Stimulated activated CD4-positive, alpha-beta T cell treated with anti-CD3 and anti-CD28 coated beads, Interleukin-2, amount 100 ng/mL, for 4 hours (primary cell): ENCODE measurements around the gene RNU5B-1.

Experiments
- DNase-seq: peaks from one replicate; pipeline ENCODE4 v3.0.0-alpha.2; 2020; ENCODE audit warnings: low read depth

RNU5B-1 gene

GRCh38 chr15:65328506-65329287 lies 24.2 kb downstream of the RNU5B-1 start:
- DNase-seq = no peak

GRCh38 chr15:65329288-65329983 lies 25.0 kb downstream of the RNU5B-1 start:
- DNase-seq = no peak

GRCh38 chr15:65329984-65330735 lies 25.7 kb downstream of the RNU5B-1 start:
- no peak for DNase-seq

- no peak for DNase-seq
These were observed 26.6 kb downstream of the RNU5B-1 start for GRCh38 chr15:65330934-65331645.

- DNase-seq = no peak
These were observed 27.3 kb downstream of the RNU5B-1 start for GRCh38 chr15:65331811-65332210.

- no peak for DNase-seq
These were observed 28.1 kb downstream of the RNU5B-1 start for GRCh38 chr15:65332391-65333147.

- no peak for DNase-seq
These were observed 28.8 kb downstream of the RNU5B-1 start for GRCh38 chr15:65333148-65333820.

- no peak for DNase-seq
These were observed 29.4 kb downstream of the RNU5B-1 start for GRCh38 chr15:65333856-65334255.

- no peak for DNase-seq
These were observed 30.2 kb downstream of the RNU5B-1 start for GRCh38 chr15:65334586-65335231.

- no peak for DNase-seq
These were observed 31.0 kb downstream of the RNU5B-1 start for GRCh38 chr15:65335278-65336055.

GRCh38 chr15:65336493-65337435 lies 32.3 kb downstream of the RNU5B-1 start:
- no peak for DNase-seq

- no peak for DNase-seq
These were observed 33.1 kb downstream of the RNU5B-1 start for GRCh38 chr15:65337436-65338070.

GRCh38 chr15:65338366-65338765 lies 33.9 kb downstream of the RNU5B-1 start:
- DNase-seq = no peak

GRCh38 chr15:65338823-65339222 lies 34.3 kb downstream of the RNU5B-1 start:
- no peak for DNase-seq

- no peak for DNase-seq
These were observed 34.9 kb downstream of the RNU5B-1 start for GRCh38 chr15:65339416-65339815.

GRCh38 chr15:65339920-65340319 lies 35.4 kb downstream of the RNU5B-1 start:
- no peak for DNase-seq

- DNase-seq = no peak
These were observed 38.0 kb downstream of the RNU5B-1 start for GRCh38 chr15:65342493-65342892.
